T-helper 22 cell (primary cell): Measurements from ENCODE around the gene GALP.
"Not testable (repeated sequence)": the region's sequence is repeated elsewhere in the genome, so short reads cannot be mapped to it uniquely, and the experiment has no call there.

Source experiments
- DNase-seq: peaks from one replicate; pipeline ENCODE4 v3.0.0-alpha.2; 2020; ENCODE audit warnings: low read depth

GALP gene

DNA sequence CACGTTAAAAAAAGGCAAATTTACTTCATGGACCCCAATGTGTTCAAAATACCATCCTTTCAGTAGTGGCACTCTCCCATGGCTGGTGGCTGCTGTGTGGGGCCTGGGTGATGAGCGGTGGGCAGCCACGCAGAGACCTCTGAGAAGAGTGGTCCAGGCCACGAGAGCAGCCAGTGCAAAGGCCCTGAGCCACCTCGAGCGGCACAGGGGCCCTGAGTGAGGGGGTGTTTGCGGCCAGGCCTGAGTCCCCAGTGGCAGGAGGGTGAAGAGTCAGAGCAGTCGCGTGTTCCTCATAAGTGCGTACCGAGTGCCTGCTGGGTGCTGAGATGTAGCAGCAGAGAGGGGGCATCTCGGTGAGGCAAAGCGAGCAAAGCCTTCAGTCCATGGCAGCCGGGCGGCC is 27.7 kb upstream of the GALP start:
- DNase-seq = no peak

DNA sequence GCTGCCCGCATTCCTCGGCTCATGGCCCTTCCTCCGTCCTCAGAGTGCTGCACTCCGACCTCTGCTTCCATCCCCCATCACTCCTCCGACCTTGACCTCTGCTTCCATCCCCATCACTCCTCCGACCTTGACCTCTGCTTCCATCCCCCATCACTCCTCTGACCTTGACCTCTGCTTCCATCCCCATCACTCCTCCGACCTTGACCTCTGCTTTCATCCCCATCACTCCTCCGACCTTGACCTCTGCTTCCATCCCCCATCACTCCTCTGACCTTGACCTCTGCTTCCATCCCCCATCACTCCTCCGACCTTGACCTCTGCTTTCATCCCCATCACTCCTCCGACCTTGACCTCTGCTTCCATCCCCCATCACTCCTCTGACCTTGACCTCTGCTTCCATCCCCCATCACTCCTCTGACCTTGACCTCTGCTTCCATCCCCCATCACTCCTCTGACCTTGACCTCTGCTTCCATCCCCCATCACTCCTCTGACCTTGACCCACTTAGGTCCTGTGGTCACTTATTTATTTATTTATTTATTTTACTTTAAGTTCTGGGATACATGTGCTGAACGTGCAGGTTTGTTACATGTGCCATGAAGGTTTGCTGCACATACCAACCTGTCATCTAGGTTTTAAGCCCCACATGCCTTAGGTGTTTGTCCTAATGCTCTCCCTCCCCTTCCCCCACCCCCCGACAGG is 26.7 kb upstream of the GALP start:
- not testable (repeated sequence) for DNase-seq

DNA sequence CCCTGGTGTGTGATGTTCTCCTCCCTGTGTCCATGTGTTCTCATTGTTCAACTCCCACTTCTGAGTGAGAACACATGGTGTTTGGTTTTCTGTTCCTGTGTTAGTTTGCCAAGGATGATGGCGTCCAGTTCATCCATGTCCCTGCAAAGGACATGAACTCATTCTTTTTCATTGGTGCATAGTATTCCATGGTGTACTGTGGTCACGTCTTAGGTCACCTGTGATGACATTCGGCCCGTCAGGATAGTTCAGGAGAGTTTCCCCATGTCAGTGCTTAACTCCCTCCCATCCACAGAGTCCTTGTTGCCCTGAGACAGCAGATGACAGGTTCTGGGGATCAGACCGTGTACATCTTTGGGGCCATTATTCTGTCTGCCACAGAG is 26.2 kb upstream of the GALP start:
- no peak for DNase-seq

DNA sequence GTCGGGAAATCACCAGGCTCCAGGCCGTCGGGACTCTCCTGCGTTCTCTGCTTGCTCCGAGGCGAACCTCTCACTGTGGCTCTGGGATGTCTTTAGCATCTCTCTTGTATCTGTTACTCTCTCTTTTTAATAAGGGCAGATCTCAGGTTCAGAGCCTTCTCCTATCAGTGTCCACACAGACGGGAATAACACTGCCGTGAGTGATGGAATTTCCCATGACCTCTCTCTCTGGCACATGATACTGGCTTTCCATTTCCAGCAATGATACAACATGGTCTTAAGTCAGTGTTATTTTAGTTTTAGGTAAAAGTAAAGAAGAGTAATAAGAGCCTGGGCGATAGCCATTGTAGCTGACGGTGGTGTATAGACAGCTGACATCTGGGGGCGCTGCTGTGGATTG is 25.4 kb upstream of the GALP start:
- DNase-seq = no peak

DNA sequence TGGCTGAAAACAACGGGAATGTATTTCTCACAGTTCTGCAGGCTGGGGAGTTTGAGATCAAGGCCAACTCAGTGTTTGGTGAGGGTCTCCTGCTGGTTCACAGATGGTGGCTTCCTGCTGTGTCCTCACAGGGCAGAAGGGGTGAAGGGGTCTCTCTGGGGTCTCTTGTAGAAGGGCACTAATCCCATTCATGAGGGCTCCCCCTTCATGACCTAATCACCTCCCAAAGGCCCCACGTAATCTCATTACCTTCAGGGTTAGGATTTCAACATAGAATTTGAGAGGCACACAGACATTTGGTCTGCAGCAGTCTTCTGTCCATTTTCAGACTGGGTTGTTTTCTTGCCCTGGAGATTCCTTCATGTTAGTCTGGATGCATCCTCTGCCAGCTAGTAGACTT is 23.2 kb upstream of the GALP start:
- DNase-seq = no peak

DNA sequence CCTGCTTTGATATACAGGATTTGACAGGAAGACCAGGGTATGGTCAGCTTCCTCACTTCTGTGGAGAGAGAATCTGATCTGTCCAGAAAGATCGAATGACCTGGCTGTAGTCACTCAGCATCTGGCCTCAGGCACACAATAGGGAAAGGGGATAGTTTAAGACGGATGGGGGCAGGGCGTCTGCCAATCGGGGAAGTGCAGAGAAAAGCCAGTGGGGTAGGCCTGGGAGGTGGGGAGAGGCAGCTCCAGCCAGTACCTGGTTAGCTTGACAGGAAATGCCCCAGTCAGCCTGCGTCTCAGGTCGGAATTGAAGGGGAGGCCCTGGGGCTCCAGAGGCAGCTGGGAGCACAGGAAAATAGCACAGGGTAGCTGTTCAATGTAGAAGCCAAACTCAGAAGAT is 22.3 kb upstream of the GALP start:
- DNase-seq = no peak

DNA sequence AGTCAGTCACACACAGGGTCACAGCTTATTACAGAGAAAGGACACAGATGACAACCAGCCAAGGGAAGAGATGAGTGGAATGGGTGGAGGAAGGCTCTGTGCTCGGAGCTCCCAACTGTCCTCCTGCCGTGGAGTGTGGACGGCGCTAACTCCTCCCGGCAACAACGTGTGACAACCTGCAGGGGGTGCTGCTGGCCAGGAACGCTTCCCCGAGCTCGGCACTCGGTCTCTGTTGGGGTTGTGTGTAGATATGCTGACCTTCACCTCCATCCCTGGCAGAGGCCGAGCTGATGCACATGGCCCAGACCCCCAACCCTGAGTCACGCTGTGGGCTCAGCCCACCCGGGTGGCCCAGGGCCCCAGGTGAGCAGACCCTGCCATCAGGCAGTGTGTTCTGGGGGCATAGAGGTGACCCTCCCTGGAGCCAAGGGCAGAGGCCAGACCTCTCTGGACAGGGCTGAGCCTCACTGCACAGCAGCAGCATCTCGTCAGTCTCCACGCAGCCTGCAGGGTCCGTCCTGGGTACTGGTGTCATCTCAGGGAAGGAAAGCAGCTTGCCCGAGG is 20.6 kb upstream of the GALP start:
- DNase-seq = no peak

DNA sequence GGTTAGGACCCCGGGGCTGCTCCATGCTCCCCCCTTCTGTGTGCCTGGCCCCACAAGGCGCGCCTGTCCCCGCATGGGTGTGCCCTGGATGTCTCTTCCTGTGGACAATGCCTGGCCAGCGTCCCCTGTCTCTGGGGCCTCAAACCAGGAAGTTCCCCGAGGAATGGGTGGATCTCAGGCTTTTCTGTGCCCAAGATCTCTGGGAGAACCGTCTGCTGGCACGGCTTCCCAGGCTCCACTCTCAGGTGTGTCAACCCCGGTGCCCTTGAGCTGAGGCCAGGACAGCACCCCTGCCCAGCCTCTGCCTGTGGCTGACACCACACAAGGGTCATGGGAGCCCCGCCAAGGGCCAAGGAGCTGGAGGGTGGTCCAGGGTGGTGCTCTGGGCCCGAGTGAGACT is 19.0 kb upstream of the GALP start:
- DNase-seq = no peak

DNA sequence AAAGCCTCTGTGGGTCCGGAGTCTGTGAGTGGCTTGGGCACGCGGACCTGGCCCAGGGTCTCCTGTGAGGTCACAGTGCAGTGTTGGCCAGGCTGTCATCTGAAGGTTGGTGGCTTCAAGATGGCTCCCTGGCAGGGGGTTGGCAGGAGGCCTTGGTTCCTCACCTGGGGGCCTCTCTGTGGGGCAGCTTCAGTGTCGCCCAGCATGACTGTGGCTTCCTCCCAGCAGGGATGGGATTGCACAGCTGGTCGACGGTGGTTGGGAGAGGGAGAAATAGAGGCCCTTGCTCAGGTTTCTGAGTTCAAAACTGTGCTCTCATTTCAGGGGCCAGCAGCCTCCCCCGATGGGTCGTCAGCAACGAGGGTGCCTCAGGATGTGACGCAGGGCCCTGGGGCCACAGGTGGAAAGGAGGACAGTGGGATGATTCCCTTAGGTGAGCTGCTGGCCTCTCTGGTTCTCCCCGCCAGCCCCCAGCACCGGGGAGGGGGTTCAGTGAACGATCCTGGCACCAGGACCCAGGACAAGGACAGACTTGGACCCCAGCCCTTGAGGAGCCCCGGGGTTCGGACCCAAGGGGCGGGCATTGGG is 17.5 kb upstream of the GALP start:
- no peak for DNase-seq

DNA sequence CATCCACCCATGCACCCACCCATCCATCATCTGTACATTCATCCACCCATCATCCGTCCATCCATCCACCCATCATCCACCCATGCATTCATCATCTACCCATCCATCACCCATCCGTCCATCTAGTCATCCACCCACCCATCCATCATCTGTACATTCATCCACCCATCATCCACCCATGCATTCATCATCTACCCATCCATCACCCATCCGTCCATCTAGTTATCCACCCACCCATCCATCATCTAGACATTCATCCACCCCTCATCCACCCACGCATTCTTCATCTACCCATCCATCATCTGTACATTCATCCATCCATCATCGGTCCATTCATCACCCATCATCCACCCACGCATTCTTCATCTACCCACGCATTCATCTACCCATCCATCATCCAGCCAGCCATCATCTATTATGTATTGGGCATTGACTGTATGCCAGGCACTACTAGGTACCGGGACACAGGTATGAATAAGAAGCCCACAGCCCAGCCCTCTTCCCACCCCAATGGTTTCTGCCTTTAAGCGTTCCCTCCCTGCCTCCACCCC is 16.7 kb upstream of the GALP start:
- DNase-seq = no peak

DNA sequence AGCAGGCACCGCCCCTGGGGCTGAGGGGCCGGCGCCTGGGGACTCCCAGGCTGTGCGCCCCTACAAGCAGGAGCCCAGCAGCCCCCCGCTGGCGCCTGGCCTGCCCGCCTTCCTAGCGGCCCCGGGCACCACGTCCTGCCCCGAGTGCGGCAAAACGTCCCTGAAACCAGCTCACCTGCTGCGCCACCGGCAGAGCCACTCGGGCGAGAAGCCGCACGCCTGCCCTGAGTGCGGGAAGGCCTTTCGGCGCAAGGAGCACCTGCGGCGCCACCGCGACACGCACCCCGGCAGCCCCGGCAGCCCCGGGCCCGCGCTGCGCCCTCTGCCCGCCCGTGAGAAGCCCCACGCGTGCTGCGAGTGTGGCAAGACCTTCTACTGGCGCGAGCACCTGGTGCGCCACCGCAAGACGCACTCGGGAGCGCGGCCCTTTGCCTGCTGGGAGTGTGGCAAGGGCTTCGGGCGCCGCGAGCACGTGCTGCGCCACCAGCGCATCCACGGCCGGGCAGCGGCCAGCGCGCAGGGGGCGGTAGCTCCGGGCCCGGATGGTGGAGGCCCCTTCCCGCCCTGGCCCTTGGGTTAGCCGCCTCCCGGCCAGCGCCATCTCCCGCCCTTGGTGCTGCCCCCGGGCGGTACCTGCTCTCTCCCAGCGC is 16.1 kb upstream of the GALP start:
- DNase-seq = no peak

DNA sequence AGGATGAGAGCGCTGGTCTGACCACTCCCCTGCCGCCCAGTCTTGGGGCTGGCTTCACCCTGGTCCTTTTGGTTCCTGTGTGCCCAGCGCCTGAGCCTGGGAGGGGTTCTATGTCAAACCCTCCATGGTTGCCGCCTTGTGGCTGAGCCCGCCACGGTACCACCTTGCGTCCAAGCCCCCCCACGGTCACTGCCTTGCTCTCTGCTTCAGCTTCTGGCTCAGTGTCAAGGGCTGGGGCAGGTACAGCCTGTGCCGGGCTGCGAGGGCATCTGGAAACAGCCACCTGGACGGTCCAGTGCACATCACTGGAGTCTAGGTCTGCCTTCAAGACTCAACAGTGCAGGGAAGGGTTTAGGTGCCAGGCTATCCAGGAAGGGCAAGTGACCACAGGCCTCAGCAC is 14.3 kb upstream of the GALP start:
- no peak for DNase-seq

DNA sequence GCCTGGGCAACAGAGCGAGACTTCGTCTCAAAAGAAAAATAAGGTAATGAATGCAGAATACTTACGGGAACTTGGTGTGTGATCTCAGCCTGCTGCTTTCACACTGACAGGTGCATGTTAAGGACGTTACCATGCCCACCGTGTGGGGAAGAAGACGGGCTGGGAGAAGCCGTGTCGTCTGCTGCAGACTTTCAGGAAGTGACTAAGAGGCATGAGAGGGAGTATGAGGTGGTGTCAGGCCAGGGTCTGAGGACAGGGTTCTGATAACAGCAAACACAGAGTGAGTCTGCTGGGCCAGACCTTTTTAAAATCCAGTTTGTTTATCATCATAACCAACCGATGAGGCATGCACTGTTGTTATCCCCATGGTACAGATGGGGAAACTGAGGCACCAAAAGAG is 13.6 kb upstream of the GALP start:
- DNase-seq = no peak

DNA sequence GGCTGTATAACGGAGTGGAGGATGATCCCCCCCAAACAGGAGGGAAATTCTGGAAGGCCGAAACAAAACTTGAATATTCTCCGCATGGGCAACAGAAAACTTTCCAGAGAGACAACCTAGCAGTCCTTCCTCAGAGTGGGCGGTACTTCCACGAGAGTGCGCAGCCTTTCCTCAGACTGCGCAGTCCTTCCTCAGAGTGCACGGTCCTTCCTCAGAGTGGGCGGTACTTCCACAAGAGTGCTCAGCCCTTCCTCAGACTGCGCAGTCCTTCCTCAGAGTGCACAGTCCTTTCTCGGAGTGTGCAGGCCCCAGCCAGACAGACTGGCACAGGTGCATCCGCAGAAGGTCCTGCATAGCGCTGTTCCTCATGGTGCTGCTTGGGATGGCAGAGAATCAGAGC is 12.7 kb upstream of the GALP start:
- DNase-seq = no peak

DNA sequence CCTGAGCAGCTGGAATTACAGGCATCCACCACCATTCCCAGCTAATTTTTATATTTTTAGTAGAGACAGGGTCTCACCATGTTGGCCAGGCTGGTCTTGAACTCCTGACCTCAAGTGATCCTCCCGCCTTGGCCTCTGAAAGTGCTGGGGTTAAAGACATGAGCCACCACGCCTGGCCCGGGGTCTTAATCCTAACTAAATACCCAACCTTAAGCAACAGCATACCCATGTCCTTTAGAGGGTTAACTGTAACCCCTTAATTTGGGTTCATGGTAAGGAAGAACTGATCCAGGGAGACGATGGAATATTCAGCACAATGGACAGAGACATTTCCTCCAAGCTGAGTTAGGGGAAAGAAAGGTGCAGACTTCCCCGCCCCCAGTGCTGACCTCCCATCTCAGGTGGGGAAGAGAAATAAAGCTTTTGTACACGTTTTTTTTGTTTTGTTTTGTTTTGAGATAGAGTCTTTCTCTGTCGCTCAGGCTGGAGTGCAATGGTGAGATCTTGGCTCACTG is 8.7 kb upstream of the GALP start:
- no peak for DNase-seq

DNA sequence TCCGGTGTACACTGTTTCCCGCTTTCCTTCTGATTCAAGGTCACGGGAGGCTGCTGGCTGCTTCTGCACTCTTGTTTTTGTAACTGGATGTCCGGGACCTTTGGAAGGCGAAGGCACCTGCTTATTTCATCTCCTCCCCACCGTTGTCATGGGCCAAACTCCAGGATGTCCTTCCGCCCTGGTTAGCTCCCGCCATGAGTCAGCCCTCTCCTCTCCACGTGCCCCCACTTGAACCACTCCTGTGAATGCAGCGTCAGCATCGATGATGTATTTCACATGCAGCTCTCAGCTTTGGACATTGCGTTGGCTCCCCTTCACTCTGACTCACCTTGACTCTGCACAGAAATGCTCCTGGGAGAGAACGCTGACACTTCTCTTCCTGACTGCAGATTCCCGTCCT is 5.5 kb upstream of the GALP start:
- no peak for DNase-seq

DNA sequence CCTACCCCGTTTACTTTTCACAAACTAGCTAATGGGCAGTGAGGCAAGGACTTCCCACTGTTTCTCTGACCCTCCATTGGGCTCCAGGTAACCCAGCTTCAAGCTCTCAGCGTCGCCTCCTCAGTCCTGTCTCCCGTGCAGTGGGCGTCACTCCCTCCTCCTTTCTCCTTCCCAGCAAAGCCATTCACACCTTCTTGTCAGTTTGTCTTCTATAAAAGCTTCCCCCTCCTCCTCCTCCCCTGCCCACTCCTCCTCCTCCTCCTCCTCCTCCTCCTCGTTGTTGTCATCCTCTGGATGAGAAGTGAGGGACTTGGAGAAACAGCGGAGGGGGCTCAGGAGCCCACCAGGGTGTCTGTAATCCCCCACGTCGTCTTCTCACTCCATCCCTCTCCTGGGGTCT is 1.7 kb upstream of the GALP start:
- DNase-seq = no peak

DNA sequence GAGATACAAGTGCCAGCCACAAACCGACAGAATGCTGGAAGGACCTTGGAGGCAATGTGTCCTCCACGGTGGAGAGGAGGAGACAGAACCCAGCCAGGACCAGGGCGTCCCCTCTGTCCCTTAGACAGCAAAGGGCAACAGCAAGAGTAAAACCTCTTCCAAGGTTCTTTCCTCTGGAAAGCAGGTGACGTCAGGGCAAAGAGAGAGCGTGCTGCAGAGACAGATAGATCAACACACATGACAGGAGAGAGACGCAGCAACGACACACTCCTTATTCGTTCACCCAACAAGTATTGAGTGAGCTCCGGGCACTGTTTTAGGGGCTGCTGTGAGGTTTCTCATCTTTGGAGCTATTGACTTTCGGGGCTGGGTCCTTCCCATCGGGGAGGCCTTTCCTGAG is 1.3 kb upstream of the GALP start:
- DNase-seq = no peak

DNA sequence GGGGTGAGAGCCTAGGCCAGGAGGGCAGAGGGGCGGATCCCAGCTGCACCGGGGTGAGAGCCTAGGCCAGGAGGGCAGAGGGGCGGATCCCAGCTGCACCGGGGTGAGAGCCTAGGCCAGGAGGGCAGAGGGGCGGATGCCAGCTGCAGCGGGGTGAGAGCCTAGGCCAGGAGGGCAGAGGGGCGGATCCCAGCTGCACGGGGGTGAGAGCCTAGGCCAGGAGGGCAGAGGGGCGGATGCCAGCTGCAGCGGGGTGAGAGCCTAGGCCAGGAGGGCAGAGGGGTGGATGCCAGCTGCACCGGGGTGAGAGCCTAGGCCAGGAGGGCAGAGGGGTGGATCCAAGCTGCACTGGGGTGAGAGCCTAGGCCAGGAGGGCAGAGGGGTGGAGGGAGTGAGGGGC is 502 bp downstream of the GALP start:
- not testable (repeated sequence) for DNase-seq

DNA sequence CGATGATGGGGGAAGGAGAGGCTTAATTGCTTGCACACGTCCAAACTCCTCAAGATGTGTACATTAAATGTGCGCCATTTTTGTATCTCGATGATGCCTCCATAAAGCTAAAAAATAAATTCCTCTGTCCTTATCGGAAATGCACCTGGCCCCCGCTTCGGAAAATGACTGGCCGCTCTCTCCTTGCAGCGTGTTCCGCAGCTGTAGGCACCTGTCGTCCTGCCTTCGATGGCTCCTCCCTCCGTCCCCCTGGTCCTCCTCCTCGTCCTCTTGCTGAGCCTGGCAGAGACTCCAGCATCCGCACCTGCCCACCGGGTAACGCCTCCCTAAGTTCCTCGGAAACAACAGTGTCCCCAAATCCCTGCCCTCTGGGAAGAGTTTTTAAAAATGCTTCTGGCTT is 1.1 kb downstream of the GALP start:
- no peak for DNase-seq

DNA sequence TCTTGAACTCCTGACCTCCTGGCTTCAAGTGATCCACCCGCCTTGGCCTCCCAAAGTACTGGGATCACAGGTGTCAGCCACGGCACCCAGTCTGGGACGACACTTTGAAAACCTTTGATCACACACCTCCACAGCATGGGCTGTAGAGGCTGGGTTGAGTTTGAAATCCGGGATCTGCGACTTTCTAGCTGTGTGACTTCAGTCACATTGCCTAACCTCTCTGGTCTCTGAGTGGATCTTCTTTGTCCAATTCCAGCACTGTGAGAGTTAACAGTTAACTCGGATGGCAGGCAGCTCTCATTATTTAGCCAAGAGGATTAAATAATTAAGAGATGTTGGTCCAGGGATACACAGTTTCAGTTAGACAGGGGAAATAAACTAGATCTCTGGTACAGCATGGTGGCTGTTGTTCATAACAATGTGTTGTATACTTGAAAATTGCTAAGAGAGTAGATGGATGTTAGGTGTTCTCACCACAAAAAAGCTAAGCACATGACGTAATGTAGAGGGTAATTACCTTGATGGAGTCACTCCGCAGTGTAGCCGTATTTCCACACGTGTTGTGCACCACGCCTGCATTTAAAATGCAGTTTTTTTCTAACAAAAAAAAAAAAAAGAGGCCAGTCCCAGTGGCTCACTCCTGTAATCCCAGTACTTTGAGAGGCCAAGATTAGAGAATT is 1.9 kb downstream of the GALP start:
- DNase-seq = no peak

DNA sequence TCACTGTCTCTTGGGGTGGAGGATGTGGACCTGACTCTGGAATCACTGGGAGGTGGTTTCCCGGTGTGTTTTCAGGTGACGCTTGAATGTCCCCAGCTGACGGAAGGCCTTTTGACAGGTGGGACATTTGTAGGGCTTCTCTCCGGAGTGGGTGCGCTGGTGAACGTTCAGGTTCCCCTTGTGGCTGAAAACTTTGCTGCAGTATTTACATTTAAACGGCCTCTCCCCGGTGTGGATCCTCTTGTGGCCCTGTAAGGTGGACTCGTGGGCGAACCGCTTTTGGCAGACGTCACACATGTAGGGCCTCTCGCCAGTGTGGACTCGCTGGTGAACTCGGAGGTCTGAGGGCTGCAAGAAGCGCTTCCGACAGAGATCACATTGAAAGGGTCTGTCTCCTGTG is 14.0 kb downstream of the GALP start:
- no peak for DNase-seq
